Adipose tissue (tissue), 3 donors: Measurements from ENCODE around the gene BANP. TPM values are rescaled to one million over a fixed set of nuclear protein-coding genes. Genes with fewer than 3 reads are reported as not detected.
"Not testable (repeated sequence)": the region's sequence is repeated elsewhere in the genome, so short reads cannot be mapped to it uniquely, and the experiment has no call there.

ENCODE experiments used
- H3K27ac ChIP-seq: one replicate; pipeline ENCODE4 v1.5.1; 2013; ENCODE audit warnings: low read depth, low read length
- WGBS, 3 donors: extraction: QIAGEN DNeasy Blood & Tissue Kit; methylation state at CpG; one replicate each; pipeline ENCODE4 v1.1.7; 2013; 5-methylcytosine and 5-hydroxymethylcytosine counted together
- polyA plus RNA-seq, 3 donors: library from polyadenylated mRNA; stranded (reverse); fragments of 200-250 nt; gene quantifications; one replicate each; pipeline ENCODE4 v1.2.3, GENCODE V29; 2013
- donor health status: healthy with polysubstance abuse.
- donor health status: Bipolar disorder and iron deficiency.
- donor health status: healthy.

The BANP gene
- polyA plus RNA-seq, 3 donors = 6.0 to 12.3 (median 11.7) TPM

DNA sequence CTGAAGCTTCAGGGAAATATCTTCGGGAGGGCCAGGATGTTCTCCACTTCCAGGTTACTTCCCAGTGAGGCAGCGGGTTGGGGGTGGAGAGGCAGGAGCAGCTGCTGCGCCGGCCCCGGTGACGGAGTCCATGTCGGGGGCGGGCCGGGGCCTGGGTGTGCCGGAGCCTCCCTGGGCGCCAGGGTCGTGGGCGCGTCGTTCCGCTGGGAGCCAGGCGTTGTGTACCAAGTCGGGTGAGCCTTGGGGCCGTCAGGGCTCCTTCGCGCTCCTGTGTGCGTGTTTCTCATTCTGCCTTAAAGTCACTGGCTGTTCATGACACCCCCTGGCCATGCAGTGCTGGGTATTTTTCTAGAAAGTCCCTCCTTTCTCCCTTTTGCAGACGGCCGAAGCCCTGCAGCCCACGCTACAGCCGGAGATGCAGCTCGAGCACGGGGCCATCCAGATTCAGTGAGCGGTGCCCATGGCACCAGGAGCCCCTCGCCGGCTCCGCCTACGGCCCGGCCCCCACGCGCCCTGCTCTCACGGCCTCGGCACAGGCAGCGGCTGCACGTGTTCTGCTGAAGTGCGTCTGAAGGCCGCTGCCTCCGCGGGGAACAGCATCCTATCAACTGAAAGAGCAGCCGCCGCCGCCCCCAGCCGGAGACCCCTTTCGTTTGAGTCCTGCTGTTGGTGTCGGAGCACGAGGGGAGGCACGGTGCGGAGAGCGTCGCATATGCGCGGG is 125.1 kb downstream of the BANP start:
- H3K27ac ChIP-seq = no peak overlapping the region
- 95 to 96% (median 95%) methylated on average over 57 of the region's 57 CpGs for WGBS, 3 donors

DNA sequence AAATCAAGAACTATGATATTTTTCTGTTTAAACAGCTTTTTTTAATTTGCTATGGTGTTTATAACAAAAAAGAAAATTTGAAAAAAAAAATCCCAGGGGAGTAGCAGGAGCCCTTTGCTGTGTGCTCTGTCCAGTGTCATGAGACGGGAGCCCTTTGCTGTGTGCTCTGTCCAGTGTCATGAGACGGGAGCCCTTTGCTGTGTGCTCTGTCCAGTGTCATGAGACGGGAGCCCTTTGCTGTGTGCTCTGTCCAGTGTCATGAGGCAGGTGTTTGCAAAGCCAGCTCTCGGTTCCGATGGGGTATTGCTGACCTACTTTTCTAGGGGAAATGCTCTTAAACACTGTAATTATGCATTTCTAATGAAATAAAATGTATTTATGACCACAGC is 125.7 kb downstream of the BANP start:
- 88 to 94% (median 92%) methylated on average over 5 of the region's 5 CpGs for WGBS, 3 donors
- H3K27ac ChIP-seq = not testable (repeated sequence)

DNA sequence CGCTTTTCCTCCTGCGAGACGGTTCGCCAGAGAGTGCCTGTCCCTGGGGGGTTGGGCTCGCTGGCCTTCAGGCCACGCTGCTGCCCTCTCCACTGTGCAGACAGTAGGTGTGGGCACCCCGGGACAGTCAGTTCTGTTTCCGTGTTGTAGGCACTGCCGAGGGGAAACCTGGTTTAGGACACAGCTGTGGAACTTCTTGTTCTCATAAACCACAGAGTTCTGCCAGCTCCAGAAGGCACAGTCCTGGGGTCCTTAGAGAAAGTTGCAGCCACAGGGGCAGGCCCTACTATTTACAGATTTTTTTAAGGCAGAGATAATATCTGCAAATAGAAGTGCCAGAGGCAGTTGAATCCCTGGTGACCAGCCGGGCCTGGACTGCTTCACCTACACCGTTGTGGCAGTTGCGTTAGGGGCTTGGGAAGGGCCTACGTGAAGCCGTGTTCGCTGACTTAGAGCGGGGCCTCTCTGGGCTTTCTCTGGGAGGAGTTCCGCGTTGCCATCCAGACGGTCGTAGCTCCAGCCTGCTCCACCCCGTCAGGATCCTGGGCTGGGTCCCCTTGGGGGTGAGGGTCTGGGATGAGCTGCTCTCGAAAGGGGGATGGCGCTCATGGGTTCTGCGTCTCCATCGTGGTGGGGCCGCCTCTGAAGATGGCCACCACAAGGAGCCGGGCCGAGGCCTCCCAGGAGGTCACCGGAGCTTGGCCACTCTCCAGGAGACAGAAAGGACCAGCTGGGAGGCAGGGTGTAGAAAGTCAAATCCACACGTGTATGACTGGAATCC is 126.3 kb downstream of the BANP start:
- no peak overlapping the region for H3K27ac ChIP-seq
- WGBS, 3 donors = 83 to 94% (median 86%) methylated on average over 30 of the region's 30 CpGs

DNA sequence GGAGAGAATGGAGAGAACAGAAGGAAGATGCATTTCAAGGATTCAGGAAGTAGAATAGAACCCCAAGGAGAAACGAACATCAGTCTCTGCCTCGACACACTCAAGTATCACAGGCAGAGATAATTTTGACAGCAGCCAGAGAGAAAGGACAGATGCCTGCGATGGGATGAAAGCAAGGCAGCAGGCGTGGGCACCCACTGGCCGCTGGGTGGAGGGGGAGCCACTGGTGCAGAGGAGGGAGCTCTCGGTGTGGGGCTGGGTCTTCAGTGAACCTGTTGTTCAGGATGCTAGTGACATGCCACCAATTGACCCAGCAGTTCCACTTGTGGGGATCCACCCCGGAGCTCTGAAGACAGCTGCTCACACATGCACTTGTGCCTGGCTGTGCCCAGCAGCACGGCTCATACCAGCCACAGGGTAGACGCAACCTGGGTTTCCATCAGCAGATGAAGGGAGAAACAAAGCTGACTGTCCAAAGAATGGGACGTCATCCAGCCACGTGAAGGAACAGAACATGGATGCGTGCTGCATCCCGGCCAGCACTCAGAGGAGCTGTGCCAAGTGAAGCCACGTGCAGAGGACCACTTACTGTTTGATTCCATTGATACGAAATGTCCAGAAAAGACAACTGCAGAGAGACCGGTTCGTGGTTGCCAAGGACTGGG is 127.0 kb downstream of the BANP start:
- WGBS, 3 donors = 91 to 93% (median 91%) methylated on average over 17 of the region's 17 CpGs
- H3K27ac ChIP-seq = no peak overlapping the region

DNA sequence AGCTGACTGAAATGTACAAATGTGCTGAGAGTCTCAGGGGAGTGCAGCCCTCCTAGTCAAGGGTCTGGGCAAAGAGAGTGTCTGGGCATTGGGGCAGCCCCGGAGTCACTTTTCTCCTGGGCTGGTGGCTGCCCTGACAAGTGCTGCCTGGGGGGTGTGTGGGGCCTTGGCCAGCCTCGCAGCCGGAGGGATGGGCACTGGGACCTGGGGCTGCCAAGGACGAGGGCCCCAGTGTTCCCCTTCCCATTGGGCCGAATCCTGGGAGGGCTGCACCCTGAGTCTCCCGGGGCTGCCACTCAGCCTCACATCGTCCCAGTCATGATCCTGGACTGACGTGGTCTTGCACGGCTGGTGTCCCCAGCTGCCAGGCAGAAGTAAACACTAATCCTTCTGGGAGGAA is 132.3 kb downstream of the BANP start:
- H3K27ac ChIP-seq = no peak overlapping the region
- WGBS, 3 donors = 81 to 91% (median 84%) methylated on average over 9 of the region's 9 CpGs

DNA sequence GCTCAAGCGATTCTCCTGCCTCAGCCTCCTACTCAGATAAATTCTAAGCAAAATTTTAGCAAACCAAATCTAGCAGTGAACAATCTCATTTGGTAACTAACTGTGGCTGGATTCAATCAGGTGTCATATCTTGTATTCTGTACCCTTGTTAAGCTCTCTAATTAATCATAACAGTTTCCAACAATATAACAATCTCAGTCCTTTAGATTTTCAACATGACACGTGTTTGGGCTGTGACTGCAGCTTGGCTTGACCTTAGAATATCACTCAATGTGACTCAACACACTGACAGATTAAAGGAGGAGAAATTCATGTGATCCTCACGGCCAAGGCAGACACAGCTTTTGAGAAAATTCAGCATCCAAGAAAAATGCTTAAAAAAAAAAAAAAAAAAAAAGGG is 133.6 kb downstream of the BANP start:
- H3K27ac ChIP-seq = no peak overlapping the region
- WGBS, 3 donors = 56 to 70% (median 61%) methylated on average over 3 of the region's 3 CpGs

DNA sequence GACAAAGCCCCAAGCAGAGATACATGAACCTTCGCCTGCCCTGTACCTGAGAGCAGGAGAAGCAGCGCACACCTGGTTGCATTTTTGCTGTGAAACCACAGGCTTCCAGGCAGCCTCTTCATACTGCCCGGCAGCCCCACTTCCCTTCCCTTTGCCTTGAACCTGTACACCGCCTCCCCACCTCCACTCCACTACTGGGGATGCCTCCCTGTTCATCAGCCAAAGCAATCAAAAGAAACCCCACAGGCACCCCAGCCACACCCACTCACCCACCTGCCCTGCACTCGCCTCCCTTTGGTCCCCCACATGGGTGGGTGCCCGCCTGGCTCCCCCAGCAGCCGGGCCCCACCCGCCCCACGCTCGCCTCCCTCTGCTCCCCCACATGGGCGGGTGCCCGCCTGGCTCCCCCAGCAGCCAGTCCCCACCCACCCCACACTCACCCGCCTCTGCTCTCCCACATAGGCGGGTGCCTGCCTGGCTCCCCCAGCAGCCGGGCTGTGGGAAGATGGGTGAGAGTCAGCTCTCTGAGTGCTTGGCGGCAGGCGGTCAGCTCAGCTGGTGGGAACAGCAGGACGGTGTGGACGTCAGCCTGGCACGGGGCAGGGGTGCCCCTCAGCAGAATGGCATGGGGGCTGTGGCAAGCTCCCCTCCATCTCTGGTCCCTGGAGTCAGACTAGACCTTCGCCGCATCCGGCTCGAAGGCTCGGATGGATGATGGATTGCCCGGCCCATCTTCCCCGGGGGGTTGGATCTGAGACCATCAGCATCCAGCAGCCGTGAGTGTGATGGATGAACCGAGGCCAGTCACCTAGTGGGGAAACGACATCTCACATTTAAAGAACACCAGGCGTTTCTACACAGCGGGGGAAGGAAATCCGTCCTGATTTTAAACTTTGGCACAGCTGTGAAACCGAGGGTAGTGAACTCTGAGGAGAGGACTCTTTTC is 135.6 kb downstream of the BANP start:
- H3K27ac ChIP-seq = no peak overlapping the region
- WGBS, 3 donors = 54 to 77% (median 62%) methylated on average over 31 to 34 of the region's 34 CpGs

DNA sequence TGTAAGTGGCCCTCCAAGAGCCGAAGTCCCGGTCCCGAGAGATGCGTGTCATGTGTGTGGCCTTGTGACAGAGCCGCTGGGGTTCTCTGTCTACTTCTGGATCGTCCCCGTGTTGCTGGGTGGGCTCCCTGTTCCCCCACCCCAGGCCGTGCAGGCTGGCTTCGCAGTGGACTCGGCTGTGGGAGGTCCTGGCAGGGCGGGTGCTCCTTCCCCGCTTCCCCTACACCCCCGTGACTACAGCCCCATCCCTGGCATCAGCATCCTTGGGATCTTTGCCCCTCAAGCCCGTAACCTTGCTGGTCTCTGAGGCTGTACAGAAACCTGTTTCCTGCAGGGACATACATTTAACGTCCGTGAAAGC is 136.3 kb downstream of the BANP start:
- WGBS, 3 donors = 56 to 78% (median 58%) methylated on average over 16 of the region's 16 CpGs
- H3K27ac ChIP-seq = no peak overlapping the region

DNA sequence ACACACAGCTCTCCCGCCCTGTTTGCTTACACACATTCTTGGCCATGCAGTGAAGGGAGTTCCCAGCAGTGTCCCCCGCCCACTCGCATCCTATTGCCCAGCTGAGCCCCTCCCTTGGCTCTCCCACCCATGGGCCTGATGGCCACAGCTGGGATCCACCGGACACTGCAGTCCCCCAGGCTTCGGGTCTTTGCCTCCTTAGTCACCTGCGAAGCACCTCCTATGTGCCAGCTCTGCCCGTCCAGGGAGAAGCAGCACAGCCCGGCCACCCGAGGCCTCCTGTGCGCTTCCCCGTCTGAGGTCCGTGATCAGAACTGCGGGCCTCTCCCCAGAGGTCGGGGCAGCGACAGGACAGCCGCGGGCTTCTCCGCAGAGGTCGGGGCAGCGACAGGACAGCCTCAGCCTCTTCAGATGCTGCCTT is 136.9 kb downstream of the BANP start:
- WGBS, 3 donors = 48 to 62% (median 51%) methylated on average over 20 of the region's 20 CpGs
- H3K27ac ChIP-seq = no peak overlapping the region

DNA sequence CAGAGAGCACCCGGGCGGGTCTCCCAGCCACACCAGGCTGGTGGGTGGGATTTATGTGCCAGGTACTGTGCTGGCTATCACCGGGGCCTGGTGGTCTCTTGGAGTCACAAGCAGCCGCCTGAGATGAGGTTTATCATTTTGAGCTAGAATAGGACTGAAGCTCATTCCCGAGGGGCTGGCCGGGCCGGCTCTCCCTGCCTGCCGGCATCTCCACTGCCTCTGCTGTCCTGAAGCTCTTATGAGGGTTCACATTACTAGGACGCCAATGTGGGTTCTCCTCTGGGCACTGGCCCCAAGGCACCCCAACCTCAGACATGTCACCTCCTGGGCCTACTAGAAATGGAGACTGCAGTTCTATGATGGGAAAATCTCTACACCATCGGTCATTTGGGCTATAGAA is 137.4 kb downstream of the BANP start:
- not testable (repeated sequence) for H3K27ac ChIP-seq
- 47 to 69% (median 57%) methylated on average over 10 of the region's 10 CpGs for WGBS, 3 donors

DNA sequence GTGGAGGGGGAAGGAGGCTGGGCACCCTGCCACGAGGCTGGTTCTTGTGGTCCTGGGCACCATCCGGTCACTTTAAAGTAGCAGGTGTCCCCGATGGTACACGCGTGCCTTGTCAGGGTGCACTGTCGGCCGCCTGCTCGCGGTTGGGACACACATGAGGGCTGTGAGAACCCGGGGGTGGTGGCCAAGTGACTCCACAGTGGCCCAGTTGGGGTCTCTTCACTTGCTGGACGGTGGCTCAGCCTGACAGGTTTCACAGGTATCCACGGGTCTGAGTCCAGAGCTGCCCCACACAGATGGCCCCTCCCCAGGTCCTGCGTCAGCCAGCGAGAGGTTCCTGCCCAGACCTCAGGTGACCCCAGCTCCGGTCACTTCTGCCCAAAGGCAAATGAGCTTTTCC is 137.8 kb downstream of the BANP start:
- H3K27ac ChIP-seq = not testable (repeated sequence)
- WGBS, 3 donors = 64 to 83% (median 76%) methylated on average over 13 to 15 of the region's 15 CpGs

DNA sequence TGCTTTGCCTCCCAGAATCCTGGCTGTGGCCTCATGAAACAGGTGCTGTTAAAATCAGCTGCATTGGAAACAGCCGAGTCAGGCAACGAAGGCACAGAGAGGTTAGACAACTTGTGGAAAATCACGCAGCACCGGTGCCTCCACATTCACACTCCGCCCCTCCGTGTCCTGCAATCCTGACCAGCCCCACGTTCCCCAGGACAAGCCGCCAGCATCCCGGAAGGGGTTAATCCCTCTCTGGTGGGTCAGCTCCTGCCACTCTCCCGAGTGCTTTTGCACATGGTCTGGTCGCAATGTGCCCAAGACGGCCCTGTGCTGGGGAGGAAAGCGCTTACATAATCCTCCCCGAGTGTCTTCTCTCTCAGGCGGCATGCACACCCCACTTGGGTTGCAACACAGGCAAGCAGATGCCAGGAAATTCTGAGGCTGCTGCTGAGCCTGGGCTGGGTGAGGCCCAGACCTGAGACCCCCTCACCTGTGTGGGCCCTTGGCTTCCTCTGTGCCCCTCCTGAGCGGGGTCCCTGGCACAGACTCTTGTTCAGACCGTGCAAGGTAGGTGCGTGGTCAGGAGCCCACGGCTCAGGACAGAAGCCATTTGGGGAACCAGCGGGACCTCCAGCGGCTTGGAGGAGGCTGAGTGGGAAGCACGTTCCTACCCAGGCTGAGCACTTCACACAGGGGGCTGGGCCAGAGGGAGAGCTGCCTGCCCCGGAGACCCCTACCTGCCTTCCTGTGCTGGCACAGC is 138.6 kb downstream of the BANP start:
- 44 to 69% (median 47%) methylated on average over 22 to 23 of the region's 23 CpGs for WGBS, 3 donors
- not testable (repeated sequence) for H3K27ac ChIP-seq

DNA sequence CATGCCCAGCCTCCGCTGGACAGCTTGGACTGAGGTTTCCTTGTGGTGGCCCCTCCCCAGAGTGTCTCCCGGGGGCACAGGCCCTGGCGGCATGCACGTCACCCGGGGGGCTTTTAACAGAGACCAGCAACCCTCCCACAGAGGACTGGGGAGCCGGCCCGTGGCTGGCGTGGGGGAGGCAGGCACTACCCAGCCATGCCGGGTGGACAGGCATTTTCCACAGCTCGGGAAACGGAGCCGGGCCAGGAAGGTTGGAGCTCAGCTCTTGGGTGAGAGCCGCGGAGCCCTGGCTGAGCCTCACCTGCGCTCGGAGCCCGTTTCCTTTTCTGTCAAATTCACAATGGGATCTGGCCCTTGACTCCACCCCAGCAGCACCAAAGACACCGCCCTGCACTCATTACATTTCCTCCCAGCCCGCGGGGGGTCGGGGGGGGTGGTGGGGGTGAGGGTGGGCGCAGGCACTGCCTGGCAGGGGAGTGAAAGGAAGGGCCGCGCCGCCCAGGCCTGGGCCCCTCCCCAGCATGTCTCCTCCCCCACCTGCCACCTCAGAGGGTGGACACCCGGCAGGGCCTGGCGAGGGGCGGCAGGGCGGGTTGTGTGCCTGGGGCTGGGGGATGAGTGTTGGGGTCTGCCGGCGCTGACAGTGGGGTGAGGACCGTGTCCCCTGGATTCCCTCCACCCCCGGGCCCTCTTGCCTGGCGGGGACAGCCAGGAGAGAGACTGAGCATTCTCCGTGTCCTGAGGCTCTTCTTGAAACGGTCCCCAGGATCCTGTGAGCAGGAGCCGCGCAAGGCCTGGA is 139.3 kb downstream of the BANP start:
- not testable (repeated sequence) for H3K27ac ChIP-seq
- 37 to 58% (median 56%) methylated on average over 29 to 38 of the region's 38 CpGs for WGBS, 3 donors

DNA sequence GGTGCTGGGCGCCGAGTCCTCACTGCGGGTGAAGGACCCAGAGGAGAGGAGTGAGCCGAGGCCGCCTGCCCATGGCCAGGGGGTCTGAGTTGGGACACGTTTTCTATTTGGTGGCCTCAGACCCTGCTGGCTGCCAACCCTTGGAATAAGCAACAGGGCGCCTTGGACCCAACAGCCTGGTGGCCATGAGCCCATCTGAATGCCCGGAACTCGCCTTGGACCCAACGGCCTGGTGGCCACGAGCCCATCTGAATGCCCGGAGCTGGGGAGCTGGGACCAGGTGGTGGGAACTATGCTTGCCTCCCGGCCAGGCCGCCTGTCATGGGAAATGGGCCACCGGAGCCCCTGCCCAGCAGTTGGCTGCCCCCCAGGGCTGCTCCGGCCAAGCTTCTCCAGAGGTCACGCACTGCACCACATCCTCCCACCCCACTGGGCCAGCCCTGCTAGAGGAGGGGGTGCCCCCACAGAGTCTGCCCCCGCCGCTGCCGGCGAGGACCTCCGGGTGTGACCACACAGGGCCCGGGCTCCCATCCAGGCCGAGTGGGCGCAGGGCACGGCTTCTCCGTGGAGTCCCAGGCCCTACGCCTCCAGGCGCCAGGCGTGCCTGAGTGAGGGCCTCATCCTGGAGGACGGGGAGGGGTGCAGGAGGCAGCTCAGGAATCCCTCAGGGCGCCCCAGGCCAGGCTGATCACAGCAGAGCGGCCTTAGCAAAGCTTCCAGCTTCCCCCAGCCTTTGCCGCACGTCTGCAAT is 140.2 kb downstream of the BANP start:
- not testable (repeated sequence) for H3K27ac ChIP-seq
- 54 to 61% (median 55%) methylated on average over 29 to 33 of the region's 35 CpGs for WGBS, 3 donors

DNA sequence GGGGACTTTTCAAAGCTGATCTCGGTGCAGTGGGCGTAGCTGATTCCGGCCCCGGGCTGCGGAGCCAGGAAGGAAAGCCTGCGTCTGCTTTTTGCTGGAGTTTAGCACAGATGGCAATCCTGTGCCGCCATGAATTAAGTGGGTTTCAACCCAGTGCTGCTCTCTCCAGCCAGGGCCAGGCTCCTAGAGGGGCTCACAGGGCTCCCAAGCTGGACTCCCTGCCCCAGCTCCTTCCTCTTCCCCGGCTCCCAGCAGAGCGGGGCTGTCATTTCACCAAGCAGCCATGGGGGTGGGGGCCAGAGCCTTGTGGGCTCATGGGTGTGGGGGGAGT is 140.7 kb downstream of the BANP start:
- not testable (repeated sequence) for H3K27ac ChIP-seq
- 21 to 26% (median 21%) methylated on average over 9 of the region's 9 CpGs for WGBS, 3 donors

DNA sequence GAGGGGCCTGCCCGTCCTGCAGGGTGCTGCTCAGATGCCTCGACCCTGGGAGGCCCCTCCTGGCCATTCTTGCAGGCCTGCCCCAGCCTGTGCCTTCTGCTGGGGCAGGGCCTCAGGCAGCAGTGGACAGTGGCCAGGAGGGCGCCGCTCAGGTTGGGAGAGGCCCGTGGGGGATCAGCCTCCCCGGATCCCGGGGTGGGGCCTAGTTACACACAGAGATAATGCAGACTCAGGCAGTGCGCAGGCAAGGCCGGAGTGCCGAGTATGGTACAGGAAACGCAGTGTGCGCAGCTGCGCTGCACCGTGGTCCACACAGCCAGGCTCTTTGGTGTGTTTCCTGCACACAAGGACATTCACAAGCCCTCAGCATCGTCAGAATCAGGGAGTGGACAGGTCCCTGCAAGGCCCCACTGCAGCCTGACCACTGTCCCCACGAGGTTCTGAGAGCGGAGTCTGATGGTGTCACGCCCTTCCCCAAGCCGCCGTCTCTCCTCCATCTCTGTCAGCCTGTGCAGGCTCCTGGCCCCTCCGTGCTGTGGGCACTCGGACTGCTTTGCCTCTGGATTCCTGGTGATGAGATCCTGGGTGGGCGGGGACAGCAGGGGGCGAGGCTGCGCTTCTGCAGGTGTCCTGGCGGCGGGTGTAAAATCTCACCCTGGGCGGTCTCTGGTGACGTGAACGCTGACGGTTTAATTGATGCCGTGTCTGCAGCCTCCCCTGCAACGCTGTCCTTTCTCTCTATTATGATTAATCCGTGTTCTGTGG is 141.7 kb downstream of the BANP start:
- WGBS, 3 donors = 74 to 82% (median 75%) methylated on average over 14 to 32 of the region's 34 CpGs

More for the DNA sequence above, 141.7 kb downstream of the BANP start:
- H3K27ac ChIP-seq = not testable (repeated sequence)
